ENCODE measurements around the gene PTGES3L. TPM values are rescaled to one million over a fixed set of nuclear protein-coding genes. Genes with fewer than 3 reads are reported as not detected.

The PTGES3L gene
- total and polyA plus RNA-seq, 2 of the 13 experiments (the other 11 are each of a cell fraction or from before 2014, with no cell fraction given) = 1.2 to 2.9 TPM

- TF ChIP-seq ZSCAN9 (CRISPR knock-in tag; IDR thresholded peaks at IDR 0.05; ENCODE audit: borderline replicate concordance) (0 out of 2 replicates have a peak, but pooled peaks have one; percentile 29), ZNF776 (CRISPR knock-in tag; IDR thresholded peaks at IDR 0.05) (no peak), RBM39 (IDR thresholded peaks at IDR 0.05; ENCODE audit: low read depth, low read length, poor library complexity, severe bottlenecking) (no peak), ZFP91 (CRISPR knock-in tag; IDR thresholded peaks at IDR 0.05; ENCODE audit: borderline replicate concordance) (peak; percentile 34; the same call in 1 of the 2 replicates), THAP11 (CRISPR knock-in tag; IDR thresholded peaks at IDR 0.05) (0 out of 2 replicates have a peak, but pooled peaks have one; percentile 29), NFYB (CRISPR knock-in tag; IDR thresholded peaks at IDR 0.05) (no peak)
Observed at GRCh38 chr17:42937712-42938596, 41.9 kb downstream of the PTGES3L start (continued).

GRCh38 chr17:42929497-42929844, 50.4 kb downstream of the PTGES3L start:
- no peaks in the 10 kb centered on the region for H3K36me3 ChIP-seq (replicated peaks in 1 of 2; ENCODE audit: control insufficient read depth in 1 of 2, insufficient read depth in 2 of 2, low read length in 2 of 2)
- H3K4me2 ChIP-seq (ENCODE audit: low read depth, low read length) = no peak overlapping the region
- in situ Hi-C loops (cut with HindIII; ENCODE audit: extremely low pct_ligation_motif_present, low pct_unique_long_range_greater_than_20kb) = loop anchor here (5.0 kb wide), 1 partner anchor 87 kb away; the partner anchor contains the start of gene AOC2
- H2AFZ ChIP-seq (ENCODE audit: low read length) = no peak overlapping the region
- H3K4me3 ChIP-seq (replicated peaks in 1 of 3; ENCODE audit: insufficient read depth in 1 of 3, low read depth in 2 of 3, low read length in 3 of 3) = peak overlapping the region in 1 of 3 experiments; percentile 55; a peak in 1 of 6 replicates
- WGBS (ENCODE audit: low lambda C conversion rate) = 89% methylated on average over 1 of the region's 1 CpG
- H3K27ac ChIP-seq (ENCODE audit: extremely low read length, insufficient read depth, low read length) = peak overlapping the region; percentile 83
- ATAC-seq (no peak), DNase-seq (ENCODE audit: low spot score) (no peak), FAIRE-seq (no peak)
- CTCF ChIA-PET (ENCODE audit: low intra/inter-chr PET ratio, low total read pairs) = interaction anchor here (1.4 to 2.1 kb wide), 5 partner anchors 8 to 109 kb away, joined by 3 to 32 read pairs (median 6); partner anchors contain the start of genes AOC2 and RPL27
- no peaks in the 10 kb centered on the region for H4K20me1 ChIP-seq (ENCODE audit: insufficient read depth, low read length)
- POLR2A ChIA-PET = interaction anchor here (0.6 to 2.6 kb wide), 22 partner anchors 10 to 383 kb away, joined by 3 to 39 read pairs (median 6); partner anchors contain the start of genes AOC2, AOC3, BECN1 and PSME3
- H3K27me3 ChIP-seq (ENCODE audit: control insufficient read depth in 1 of 2, insufficient read depth in 2 of 2, low read length in 2 of 2) = no peaks in the 10 kb centered on the region; a peak in 1 of 5 replicates
- BruUV-seq (replicated peaks) = no TSS peak
- no peaks in the 10 kb centered on the region for H3K79me2 ChIP-seq (ENCODE audit: insufficient read depth, low read length)
- peaks cover 39% of the 10 kb centered on the region for H3K4me1 ChIP-seq (ENCODE audit: insufficient read depth, low read length)
- H3K9ac ChIP-seq (ENCODE audit: insufficient read depth, low read depth, low read length) = no peak overlapping the region
- H3K9me3 ChIP-seq (ENCODE audit: low read length) = no peaks in the 10 kb centered on the region
- intact Hi-C loops (cut with micrococcal nuclease; ENCODE audit: unreplicated experiment) = loop anchor here (1.0 to 2.0 kb wide), 3 partner anchors 51 to 86 kb away; partner anchors contain the start of gene RPL27
- TF ChIP-seq ARNT2 (CRISPR knock-in tag; IDR thresholded peaks at IDR 0.05; ENCODE audit: low read depth) (no peak), ZFP37 (CRISPR knock-in tag; IDR thresholded peaks at IDR 0.05; ENCODE audit: borderline replicate concordance) (0 out of 2 replicates have a peak, but pooled peaks have one; percentile 10), ZNF142 (CRISPR knock-in tag; IDR thresholded peaks at IDR 0.05) (0 out of 2 replicates have a peak, but pooled peaks have one; percentile 3), FOSL2 (CRISPR knock-in tag; IDR thresholded peaks at IDR 0.05) (no peak), ZNF747 (CRISPR knock-in tag; IDR thresholded peaks at IDR 0.05; ENCODE audit: borderline replicate concordance) (0 out of 2 replicates have a peak, but pooled peaks have one; percentile 3), DR1 (CRISPR knock-in tag; IDR thresholded peaks at IDR 0.05) (no peak), ZNF543 (CRISPR knock-in tag; IDR thresholded peaks at IDR 0.05) (no peak), FOXO1 (CRISPR knock-in tag; IDR thresholded peaks at IDR 0.05) (no peak)

Data from HepG2 (cell line).